K562 (cell line): ENCODE data around the gene ZNF584. TPM values are rescaled to one million over a fixed set of nuclear protein-coding genes. Genes with fewer than 3 reads are reported as not detected.

Experiments
- ETV1 ChIP-seq: fragments of 450-650 bp; conservative IDR thresholded peaks from 2 replicates; pipeline ENCODE4 v1.6.1; 2016; ENCODE audit warnings: missing genetic modification characterization, control low read depth, low read depth, missing compliant biosample characterization
- TBL1XR1 ChIP-seq, 2 experiments: IDR thresholded peaks; 2 replicates each; pipeline ENCODE4 v1.6.1; 2012; ENCODE audit warnings: improper control_type of control experiment in 2 of 2, low read length in 2 of 2, mild to moderate bottlenecking in 1 of 2
- polyA plus RNA-seq, 8 experiments: library from polyadenylated mRNA; depleted of rRNA in 4 of 8; stranded (reverse) in 5 of 8; unstranded in 3 of 8; fragments of >200 nt; fragmentation: Nextera tagmentation in 2 of 8; fragmentation: Illumina TruSeq in 1 of 8; extraction: Ambion mirVana in 2 of 8; extraction: Trizol in 1 of 8; gene quantifications; 2 replicates each; pipeline versions ENCODE4 v1.2.1 to v1.2.3, GENCODE V29; 2011 to 2014; ENCODE audit warnings: inconsistent platforms in 1 of 8, missing spikeins in 1 of 8
- total RNA-seq, 7 experiments: library from RNA; depleted of rRNA in 6 of 7; stranded (reverse); fragments of >200 nt in 6 of 7; fragmentation: Illumina TruSeq in 2 of 7; extraction: Trizol in 2 of 7; gene quantifications; 2 replicates each; pipeline versions ENCODE4 v1.2.1 to v1.2.3, GENCODE V29; 2011 to 2021; ENCODE audit warnings: low replicate concordance in 1 of 7
- TF ChIP-seq, protein P1 (sequence below), 2 experiments: IDR thresholded peaks; 2 replicates each; pipeline ENCODE4 v1.6.1; 2011; ENCODE audit warnings: borderline replicate concordance in 1 of 2, control low read depth in 1 of 2, low read depth in 1 of 2, low read length in 1 of 2, mild to moderate bottlenecking in 1 of 2, mixed read lengths in 1 of 2, moderate library complexity in 1 of 2; ENCODE audit not compliant: insufficient read depth in 1 of 2, insufficient read length in 1 of 2, poor library complexity in 1 of 2, severe bottlenecking in 1 of 2; ENCODE audit errors: extremely low read depth in 1 of 2
- TF ChIP-seq, protein P2 (sequence below): sonication (generic); formaldehyde crosslinking; IDR thresholded peaks from 2 replicates; pipeline ENCODE4 v1.8.1; 2023; ENCODE audit warnings: mild to moderate bottlenecking, missing genetic modification reagents, moderate library complexity
- TF ChIP-seq, protein P3 (sequence below): fragments of 150-350 bp; IDR thresholded peaks from 2 replicates; pipeline ENCODE4 v1.6.1; 2014; ENCODE audit warnings: low read depth, mild to moderate bottlenecking, low read length, borderline replicate concordance
- TF ChIP-seq, protein P4 (sequence below): fragments of 250-450 bp; sonication (Bioruptor Pico); IDR thresholded peaks from 2 replicates; pipeline ENCODE4 v1.6.1; 2021; ENCODE audit warnings: mild to moderate bottlenecking
- TF ChIP-seq, protein P5 (sequence below): fragments of 450-650 bp; IDR thresholded peaks from 2 replicates; pipeline ENCODE4 v1.6.1; 2017; ENCODE audit warnings: antibody characterized with exemption, mild to moderate bottlenecking
- TF ChIP-seq, protein P6 (sequence below): IDR thresholded peaks from 2 replicates; pipeline ENCODE4 v1.6.1; 2014; ENCODE audit warnings: antibody characterized with exemption
- TF ChIP-seq, protein P7 (sequence below): fragments of 250-450 bp; sonication (Bioruptor Pico); IDR thresholded peaks from 2 replicates; pipeline ENCODE4 v1.4.0; 2020; ENCODE audit warnings: mild to moderate bottlenecking, moderate library complexity, borderline replicate concordance

The ZNF584 gene
- total and polyA plus RNA-seq, 9 of the 15 experiments (the other 6 are each of a cell fraction or from before 2014, with no cell fraction given), result 5.8 to 43.4 (median 24.6) TPM

DNA sequence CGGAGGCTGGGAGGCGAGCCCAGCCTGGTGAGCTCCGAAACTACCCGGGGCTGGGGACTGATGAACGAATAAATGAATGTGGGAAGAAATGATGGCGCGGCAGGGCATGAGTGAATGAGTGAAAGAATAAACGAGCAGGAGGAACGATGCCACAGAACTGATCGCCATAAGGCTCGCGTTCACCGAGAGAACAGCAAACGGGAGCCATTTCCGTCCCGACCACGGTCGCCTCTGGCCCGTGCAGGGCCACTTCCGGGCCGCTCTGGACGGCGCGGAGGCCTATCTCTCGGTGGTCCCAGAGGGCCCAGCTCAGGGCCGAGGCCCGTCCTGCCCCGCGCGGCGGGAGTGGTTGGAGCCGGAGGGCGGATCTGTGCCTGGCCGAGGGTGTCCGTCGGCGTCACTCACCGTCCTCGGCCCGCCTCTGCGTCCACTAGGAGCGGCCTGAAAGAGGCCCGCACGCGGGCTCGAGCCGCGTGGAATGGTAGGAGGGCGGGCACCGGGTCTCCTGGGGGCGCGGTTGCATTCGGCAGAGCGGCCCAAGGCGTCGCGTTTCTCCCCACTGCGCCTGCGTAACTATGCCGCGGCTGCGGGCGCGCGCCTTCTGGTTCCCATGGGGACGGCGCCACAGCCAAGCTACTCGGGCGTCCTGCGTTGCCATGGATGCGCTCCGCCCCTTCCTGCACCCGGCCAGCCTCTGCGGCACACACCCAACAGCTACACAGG is 46.0 kb upstream of the ZNF584 start, which contains the start of gene ZNF497 (continued):
- TF ChIP-seq, protein P1, sequence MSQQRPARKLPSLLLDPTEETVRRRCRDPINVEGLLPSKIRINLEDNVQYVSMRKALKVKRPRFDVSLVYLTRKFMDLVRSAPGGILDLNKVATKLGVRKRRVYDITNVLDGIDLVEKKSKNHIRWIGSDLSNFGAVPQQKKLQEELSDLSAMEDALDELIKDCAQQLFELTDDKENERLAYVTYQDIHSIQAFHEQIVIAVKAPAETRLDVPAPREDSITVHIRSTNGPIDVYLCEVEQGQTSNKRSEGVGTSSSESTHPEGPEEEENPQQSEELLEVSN (IDR thresholded peaks at IDR 0.05; ENCODE audit: borderline replicate concordance in 1 of 2, extremely low read depth in 1 of 2, insufficient read depth in 1 of 2, insufficient read length in 1 of 2, low read depth in 1 of 2, low read length in 1 of 2, poor library complexity in 1 of 2, severe bottlenecking in 1 of 2), result peak; percentile 47 to 73
- TF ChIP-seq, protein P2, sequence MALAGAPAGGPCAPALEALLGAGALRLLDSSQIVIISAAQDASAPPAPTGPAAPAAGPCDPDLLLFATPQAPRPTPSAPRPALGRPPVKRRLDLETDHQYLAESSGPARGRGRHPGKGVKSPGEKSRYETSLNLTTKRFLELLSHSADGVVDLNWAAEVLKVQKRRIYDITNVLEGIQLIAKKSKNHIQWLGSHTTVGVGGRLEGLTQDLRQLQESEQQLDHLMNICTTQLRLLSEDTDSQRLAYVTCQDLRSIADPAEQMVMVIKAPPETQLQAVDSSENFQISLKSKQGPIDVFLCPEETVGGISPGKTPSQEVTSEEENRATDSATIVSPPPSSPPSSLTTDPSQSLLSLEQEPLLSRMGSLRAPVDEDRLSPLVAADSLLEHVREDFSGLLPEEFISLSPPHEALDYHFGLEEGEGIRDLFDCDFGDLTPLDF (CRISPR knock-in tag), result peak; percentile 76
- TF ChIP-seq, protein P3, sequence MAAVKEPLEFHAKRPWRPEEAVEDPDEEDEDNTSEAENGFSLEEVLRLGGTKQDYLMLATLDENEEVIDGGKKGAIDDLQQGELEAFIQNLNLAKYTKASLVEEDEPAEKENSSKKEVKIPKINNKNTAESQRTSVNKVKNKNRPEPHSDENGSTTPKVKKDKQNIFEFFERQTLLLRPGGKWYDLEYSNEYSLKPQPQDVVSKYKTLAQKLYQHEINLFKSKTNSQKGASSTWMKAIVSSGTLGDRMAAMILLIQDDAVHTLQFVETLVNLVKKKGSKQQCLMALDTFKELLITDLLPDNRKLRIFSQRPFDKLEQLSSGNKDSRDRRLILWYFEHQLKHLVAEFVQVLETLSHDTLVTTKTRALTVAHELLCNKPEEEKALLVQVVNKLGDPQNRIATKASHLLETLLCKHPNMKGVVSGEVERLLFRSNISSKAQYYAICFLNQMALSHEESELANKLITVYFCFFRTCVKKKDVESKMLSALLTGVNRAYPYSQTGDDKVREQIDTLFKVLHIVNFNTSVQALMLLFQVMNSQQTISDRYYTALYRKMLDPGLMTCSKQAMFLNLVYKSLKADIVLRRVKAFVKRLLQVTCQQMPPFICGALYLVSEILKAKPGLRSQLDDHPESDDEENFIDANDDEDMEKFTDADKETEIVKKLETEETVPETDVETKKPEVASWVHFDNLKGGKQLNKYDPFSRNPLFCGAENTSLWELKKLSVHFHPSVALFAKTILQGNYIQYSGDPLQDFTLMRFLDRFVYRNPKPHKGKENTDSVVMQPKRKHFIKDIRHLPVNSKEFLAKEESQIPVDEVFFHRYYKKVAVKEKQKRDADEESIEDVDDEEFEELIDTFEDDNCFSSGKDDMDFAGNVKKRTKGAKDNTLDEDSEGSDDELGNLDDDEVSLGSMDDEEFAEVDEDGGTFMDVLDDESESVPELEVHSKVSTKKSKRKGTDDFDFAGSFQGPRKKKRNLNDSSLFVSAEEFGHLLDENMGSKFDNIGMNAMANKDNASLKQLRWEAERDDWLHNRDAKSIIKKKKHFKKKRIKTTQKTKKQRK, result no peak
- TF ChIP-seq, protein P4, sequence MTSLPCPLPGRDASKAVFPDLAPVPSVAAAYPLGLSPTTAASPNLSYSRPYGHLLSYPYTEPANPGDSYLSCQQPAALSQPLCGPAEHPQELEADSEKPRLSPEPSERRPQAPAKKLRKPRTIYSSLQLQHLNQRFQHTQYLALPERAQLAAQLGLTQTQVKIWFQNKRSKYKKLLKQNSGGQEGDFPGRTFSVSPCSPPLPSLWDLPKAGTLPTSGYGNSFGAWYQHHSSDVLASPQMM, result no peak
- TF ChIP-seq ETV1 (peak; percentile 92), TBL1XR1 (IDR thresholded peaks at IDR 0.05; ENCODE audit: low read length in 2 of 2) (peak in 1 of 2 experiments; percentile 94)
- TF ChIP-seq, protein P5, sequence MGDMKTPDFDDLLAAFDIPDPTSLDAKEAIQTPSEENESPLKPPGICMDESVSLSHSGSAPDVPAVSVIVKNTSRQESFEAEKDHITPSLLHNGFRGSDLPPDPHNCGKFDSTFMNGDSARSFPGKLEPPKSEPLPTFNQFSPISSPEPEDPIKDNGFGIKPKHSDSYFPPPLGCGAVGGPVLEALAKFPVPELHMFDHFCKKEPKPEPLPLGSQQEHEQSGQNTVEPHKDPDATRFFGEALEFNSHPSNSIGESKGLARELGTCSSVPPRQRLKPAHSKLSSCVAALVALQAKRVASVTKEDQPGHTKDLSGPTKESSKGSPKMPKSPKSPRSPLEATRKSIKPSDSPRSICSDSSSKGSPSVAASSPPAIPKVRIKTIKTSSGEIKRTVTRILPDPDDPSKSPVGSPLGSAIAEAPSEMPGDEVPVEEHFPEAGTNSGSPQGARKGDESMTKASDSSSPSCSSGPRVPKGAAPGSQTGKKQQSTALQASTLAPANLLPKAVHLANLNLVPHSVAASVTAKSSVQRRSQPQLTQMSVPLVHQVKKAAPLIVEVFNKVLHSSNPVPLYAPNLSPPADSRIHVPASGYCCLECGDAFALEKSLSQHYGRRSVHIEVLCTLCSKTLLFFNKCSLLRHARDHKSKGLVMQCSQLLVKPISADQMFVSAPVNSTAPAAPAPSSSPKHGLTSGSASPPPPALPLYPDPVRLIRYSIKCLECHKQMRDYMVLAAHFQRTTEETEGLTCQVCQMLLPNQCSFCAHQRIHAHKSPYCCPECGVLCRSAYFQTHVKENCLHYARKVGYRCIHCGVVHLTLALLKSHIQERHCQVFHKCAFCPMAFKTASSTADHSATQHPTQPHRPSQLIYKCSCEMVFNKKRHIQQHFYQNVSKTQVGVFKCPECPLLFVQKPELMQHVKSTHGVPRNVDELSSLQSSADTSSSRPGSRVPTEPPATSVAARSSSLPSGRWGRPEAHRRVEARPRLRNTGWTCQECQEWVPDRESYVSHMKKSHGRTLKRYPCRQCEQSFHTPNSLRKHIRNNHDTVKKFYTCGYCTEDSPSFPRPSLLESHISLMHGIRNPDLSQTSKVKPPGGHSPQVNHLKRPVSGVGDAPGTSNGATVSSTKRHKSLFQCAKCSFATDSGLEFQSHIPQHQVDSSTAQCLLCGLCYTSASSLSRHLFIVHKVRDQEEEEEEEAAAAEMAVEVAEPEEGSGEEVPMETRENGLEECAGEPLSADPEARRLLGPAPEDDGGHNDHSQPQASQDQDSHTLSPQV, result no peak; the same call in 1 of the 2 replicates
- TF ChIP-seq, protein P6, sequence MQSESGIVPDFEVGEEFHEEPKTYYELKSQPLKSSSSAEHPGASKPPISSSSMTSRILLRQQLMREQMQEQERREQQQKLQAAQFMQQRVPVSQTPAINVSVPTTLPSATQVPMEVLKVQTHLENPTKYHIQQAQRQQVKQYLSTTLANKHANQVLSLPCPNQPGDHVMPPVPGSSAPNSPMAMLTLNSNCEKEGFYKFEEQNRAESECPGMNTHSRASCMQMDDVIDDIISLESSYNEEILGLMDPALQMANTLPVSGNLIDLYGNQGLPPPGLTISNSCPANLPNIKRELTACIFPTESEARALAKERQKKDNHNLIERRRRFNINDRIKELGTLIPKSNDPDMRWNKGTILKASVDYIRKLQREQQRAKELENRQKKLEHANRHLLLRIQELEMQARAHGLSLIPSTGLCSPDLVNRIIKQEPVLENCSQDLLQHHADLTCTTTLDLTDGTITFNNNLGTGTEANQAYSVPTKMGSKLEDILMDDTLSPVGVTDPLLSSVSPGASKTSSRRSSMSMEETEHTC, result no peak; the same call in 1 of the 2 replicates
- TF ChIP-seq, protein P7, sequence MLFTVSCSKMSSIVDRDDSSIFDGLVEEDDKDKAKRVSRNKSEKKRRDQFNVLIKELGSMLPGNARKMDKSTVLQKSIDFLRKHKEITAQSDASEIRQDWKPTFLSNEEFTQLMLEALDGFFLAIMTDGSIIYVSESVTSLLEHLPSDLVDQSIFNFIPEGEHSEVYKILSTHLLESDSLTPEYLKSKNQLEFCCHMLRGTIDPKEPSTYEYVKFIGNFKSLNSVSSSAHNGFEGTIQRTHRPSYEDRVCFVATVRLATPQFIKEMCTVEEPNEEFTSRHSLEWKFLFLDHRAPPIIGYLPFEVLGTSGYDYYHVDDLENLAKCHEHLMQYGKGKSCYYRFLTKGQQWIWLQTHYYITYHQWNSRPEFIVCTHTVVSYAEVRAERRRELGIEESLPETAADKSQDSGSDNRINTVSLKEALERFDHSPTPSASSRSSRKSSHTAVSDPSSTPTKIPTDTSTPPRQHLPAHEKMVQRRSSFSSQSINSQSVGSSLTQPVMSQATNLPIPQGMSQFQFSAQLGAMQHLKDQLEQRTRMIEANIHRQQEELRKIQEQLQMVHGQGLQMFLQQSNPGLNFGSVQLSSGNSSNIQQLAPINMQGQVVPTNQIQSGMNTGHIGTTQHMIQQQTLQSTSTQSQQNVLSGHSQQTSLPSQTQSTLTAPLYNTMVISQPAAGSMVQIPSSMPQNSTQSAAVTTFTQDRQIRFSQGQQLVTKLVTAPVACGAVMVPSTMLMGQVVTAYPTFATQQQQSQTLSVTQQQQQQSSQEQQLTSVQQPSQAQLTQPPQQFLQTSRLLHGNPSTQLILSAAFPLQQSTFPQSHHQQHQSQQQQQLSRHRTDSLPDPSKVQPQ (CRISPR knock-in tag), result no peak
